Muscle layer of duodenum (tissue), 2 donors: ENCODE data around the gene SSTR1.

Experiments
- H3K27ac ChIP-seq: one replicate; pipeline ENCODE4 v1.7.0; 2013; ENCODE audit warnings: mild to moderate bottlenecking, low read length
- H3K27me3 ChIP-seq: one replicate; pipeline ENCODE4 v1.7.0; 2013; ENCODE audit warnings: low read depth, mild to moderate bottlenecking, control low read depth, low read length
- H3K36me3 ChIP-seq, 2 donors: one replicate each; pipeline ENCODE4 v1.7.0; 2013; ENCODE audit warnings: low read length in 2 of 2, control low read depth in 1 of 2, mild to moderate bottlenecking in 1 of 2; ENCODE audit not compliant: insufficient read depth in 2 of 2, control insufficient read depth in 1 of 2
- H3K4me1 ChIP-seq, 2 donors: one replicate each; pipeline ENCODE4 v1.7.0; 2013; ENCODE audit warnings: low read length in 2 of 2, mild to moderate bottlenecking in 2 of 2, control low read depth in 1 of 2, moderate library complexity in 1 of 2; ENCODE audit not compliant: insufficient read depth in 2 of 2, control insufficient read depth in 1 of 2
- H3K4me3 ChIP-seq, 2 donors: one replicate each; pipeline ENCODE4 v1.7.0; 2013; ENCODE audit warnings: low read length in 2 of 2, low read depth in 1 of 2, mild to moderate bottlenecking in 1 of 2
- H3K9me3 ChIP-seq, 2 donors: one replicate each; pipeline ENCODE4 v1.7.0; 2013; ENCODE audit warnings: low read length in 2 of 2, control low read depth in 1 of 2, mild to moderate bottlenecking in 1 of 2; ENCODE audit not compliant: control insufficient read depth in 1 of 2
- donor health status: healthy.

Gene SSTR1

GRCh38 chr14:38203929-38204718 lies 3.6 kb upstream of the SSTR1 start:
- Histone ChIP-seq H3K36me3 (no peaks in the 10 kb centered on the region), H3K4me1 (peaks cover 0 to 4% of the 10 kb centered on the region in 2 donors), H3K4me3 (no peak overlapping the region), H3K27me3 (no peaks in the 10 kb centered on the region), H3K27ac (no peak overlapping the region), H3K9me3 (peaks cover 0 to 7% of the 10 kb centered on the region in 2 donors)

GRCh38 chr14:38204719-38205115 lies 3.0 kb upstream of the SSTR1 start:
- Histone ChIP-seq H3K36me3 (no peaks in the 10 kb centered on the region), H3K27ac (no peak overlapping the region), H3K9me3 (peaks cover 0 to 7% of the 10 kb centered on the region in 2 donors), H3K27me3 (peaks cover 1% of the 10 kb centered on the region), H3K4me3 (no peak overlapping the region), H3K4me1 (peaks cover 0 to 8% of the 10 kb centered on the region in 2 donors)

- H3K27me3 ChIP-seq: peaks cover 6% of the 10 kb centered on the region
- peaks cover 0 to 7% of the 10 kb centered on the region in 2 donors for H3K9me3 ChIP-seq
- H3K36me3 ChIP-seq: no peaks in the 10 kb centered on the region
- H3K4me3 ChIP-seq: no peak overlapping the region
- peaks cover 0 to 14% of the 10 kb centered on the region in 2 donors for H3K4me1 ChIP-seq
- H3K27ac ChIP-seq: no peak overlapping the region
Observed at GRCh38 chr14:38205119-38205813, 2.4 kb upstream of the SSTR1 start.

GRCh38 chr14:38205949-38206665 lies 1.6 kb upstream of the SSTR1 start:
- Histone ChIP-seq H3K27me3 (peaks cover 6% of the 10 kb centered on the region), H3K27ac (no peak overlapping the region), H3K36me3 (no peaks in the 10 kb centered on the region), H3K9me3 (peaks cover 0 to 7% of the 10 kb centered on the region in 2 donors), H3K4me1 (peaks cover 0 to 20% of the 10 kb centered on the region in 2 donors), H3K4me3 (no peak overlapping the region)

- peaks cover 0 to 7% of the 10 kb centered on the region in 2 donors for H3K9me3 ChIP-seq
- H3K36me3 ChIP-seq: no peaks in the 10 kb centered on the region
Observed at GRCh38 chr14:38206689-38207376, 871 bp upstream of the SSTR1 start.

GRCh38 chr14:38207377-38207735 lies 348 bp upstream of the SSTR1 start:
- H3K27me3 ChIP-seq: peaks cover 6% of the 10 kb centered on the region
- peaks cover 0 to 7% of the 10 kb centered on the region in 2 donors for H3K9me3 ChIP-seq
- peak overlapping the region in 1 of 2 donors; percentile 38 for H3K4me3 ChIP-seq
- H3K4me1 ChIP-seq: peaks cover 0 to 20% of the 10 kb centered on the region in 2 donors
- H3K27ac ChIP-seq: peak overlapping the region; percentile 65
- H3K36me3 ChIP-seq: no peaks in the 10 kb centered on the region

More at GRCh38 chr14:38206689-38207376, 871 bp upstream of the SSTR1 start:
- H3K27me3 ChIP-seq: peaks cover 6% of the 10 kb centered on the region
- H3K4me1 ChIP-seq: peaks cover 0 to 20% of the 10 kb centered on the region in 2 donors
- peak overlapping the region in 1 of 2 donors; percentile 38 for H3K4me3 ChIP-seq
- no peak overlapping the region for H3K27ac ChIP-seq

- Histone ChIP-seq H3K27ac (peak overlapping the region; percentile 65), H3K4me1 (peaks cover 0 to 20% of the 10 kb centered on the region in 2 donors), H3K9me3 (peaks cover 0 to 7% of the 10 kb centered on the region in 2 donors), H3K27me3 (peaks cover 6% of the 10 kb centered on the region), H3K36me3 (no peaks in the 10 kb centered on the region), H3K4me3 (peak overlapping the region; percentile 41 to 50)
Observed at GRCh38 chr14:38208618-38209562, 1.2 kb downstream of the SSTR1 start.

GRCh38 chr14:38209572-38210557 lies 2.2 kb downstream of the SSTR1 start:
- Histone ChIP-seq H3K27ac (no peak overlapping the region), H3K4me1 (peaks cover 0 to 20% of the 10 kb centered on the region in 2 donors), H3K4me3 (peak overlapping the region; percentile 41 to 50), H3K27me3 (peaks cover 6% of the 10 kb centered on the region), H3K9me3 (peaks cover 0 to 7% of the 10 kb centered on the region in 2 donors), H3K36me3 (no peaks in the 10 kb centered on the region)

GRCh38 chr14:38210587-38211216 lies 3.0 kb downstream of the SSTR1 start:
- H3K4me1 ChIP-seq: peaks cover 0 to 20% of the 10 kb centered on the region in 2 donors
- H3K27me3 ChIP-seq: peaks cover 6% of the 10 kb centered on the region
- H3K9me3 ChIP-seq: peaks cover 0 to 7% of the 10 kb centered on the region in 2 donors
- H3K36me3 ChIP-seq: no peaks in the 10 kb centered on the region
- H3K27ac ChIP-seq: no peak overlapping the region
- peak overlapping the region; percentile 41 to 43 for H3K4me3 ChIP-seq
